ENCODE data around the gene PCDHB8. TPM values are rescaled to one million over a fixed set of nuclear protein-coding genes. Genes with fewer than 3 reads are reported as not detected.
"Not testable (repeated sequence)": the region's sequence is repeated elsewhere in the genome, so short reads cannot be mapped to it uniquely, and the experiment has no call there.

PCDHB8 gene
- total RNA-seq, 1 donor from 2014 or later: 2.1 TPM

DNA sequence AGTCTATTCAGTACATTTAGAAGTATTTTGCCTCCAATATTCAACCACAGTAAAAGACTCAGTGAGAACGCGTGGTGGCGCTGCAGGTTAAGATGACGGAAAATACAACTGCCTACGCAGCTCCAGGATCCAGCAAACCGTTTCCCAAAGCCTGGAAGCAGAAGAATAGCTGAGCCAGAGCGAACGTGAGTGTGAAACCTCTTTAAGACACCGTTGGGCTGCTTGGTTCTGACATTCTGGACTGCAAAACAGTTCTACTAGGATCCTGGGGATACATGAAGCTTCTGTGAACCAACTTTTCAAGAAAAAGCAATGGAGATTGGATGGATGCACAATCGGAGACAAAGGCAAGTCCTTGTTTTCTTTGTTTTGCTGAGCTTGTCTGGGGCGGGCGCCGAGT lies 4.7 kb downstream of the PCDHB8 start, which contains the start of gene PCDHB16:
Gene PCDHB16 (plus strand): TSS at position 140 of the 400 bp plus-strand sequence. CDS start 173 bp downstream, at position 313.
- TF ChIP-seq, protein P1, sequence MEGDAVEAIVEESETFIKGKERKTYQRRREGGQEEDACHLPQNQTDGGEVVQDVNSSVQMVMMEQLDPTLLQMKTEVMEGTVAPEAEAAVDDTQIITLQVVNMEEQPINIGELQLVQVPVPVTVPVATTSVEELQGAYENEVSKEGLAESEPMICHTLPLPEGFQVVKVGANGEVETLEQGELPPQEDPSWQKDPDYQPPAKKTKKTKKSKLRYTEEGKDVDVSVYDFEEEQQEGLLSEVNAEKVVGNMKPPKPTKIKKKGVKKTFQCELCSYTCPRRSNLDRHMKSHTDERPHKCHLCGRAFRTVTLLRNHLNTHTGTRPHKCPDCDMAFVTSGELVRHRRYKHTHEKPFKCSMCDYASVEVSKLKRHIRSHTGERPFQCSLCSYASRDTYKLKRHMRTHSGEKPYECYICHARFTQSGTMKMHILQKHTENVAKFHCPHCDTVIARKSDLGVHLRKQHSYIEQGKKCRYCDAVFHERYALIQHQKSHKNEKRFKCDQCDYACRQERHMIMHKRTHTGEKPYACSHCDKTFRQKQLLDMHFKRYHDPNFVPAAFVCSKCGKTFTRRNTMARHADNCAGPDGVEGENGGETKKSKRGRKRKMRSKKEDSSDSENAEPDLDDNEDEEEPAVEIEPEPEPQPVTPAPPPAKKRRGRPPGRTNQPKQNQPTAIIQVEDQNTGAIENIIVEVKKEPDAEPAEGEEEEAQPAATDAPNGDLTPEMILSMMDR (IDR thresholded peaks at IDR 0.05; ENCODE audit: borderline replicate concordance): peak; percentile 54
- no peaks in the 10 kb centered on the region for H3K4me1 ChIP-seq
- peaks cover 21% of the 10 kb centered on the region for H3K36me3 ChIP-seq
- H3K27me3 ChIP-seq (ENCODE audit: low read depth): peaks cover 49% of the 10 kb centered on the region
- H3K9me3 ChIP-seq (replicated peaks): peaks cover 89% of the 10 kb centered on the region
- peak within 1 kb of the TSS; percentile 57 for H3K4me3 ChIP-seq
- no peak for DNase-seq
- intact Hi-C loops (cut with micrococcal nuclease): no loop called here
- peak within 1 kb of the TSS; percentile 43 for H3K27ac ChIP-seq (replicated peaks)

DNA sequence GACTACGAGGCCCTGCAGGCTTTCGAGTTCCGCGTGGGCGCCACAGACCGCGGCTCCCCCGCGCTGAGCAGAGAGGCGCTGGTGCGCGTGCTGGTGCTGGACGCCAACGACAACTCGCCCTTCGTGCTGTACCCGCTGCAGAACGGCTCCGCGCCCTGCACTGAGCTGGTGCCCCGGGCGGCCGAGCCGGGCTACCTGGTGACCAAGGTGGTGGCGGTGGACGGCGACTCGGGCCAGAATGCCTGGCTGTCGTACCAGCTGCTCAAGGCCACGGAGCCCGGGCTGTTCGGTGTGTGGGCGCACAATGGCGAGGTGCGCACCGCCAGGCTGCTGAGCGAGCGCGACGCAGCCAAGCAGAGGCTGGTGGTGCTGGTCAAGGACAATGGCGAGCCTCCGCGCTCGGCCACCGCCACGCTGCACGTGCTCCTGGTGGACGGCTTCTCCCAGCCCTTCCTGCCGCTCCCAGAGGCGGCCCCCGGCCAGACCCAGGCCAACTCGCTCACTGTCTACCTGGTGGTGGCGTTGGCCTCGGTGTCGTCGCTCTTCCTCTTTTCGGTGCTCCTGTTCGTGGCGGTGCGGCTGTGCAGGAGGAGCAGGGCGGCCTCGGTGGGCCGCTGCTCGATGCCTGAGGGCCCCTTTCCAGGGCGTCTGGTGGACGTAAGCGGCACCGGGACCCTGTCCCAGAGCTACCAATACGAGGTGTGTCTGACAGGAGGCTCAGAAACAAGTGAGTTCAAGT lies 6.7 kb downstream of the PCDHB8 start:
- Histone ChIP-seq H3K36me3 (peaks cover 21% of the 10 kb centered on the region), H3K27me3 (ENCODE audit: low read depth) (peaks cover 47% of the 10 kb centered on the region), H3K9me3 (replicated peaks) (peaks cover 90% of the 10 kb centered on the region)
- DNase-seq; intact Hi-C loops (cut with micrococcal nuclease); H3K4me1 ChIP-seq; H3K27ac ChIP-seq (replicated peaks); H3K4me3 ChIP-seq: not testable (repeated sequence)

DNA sequence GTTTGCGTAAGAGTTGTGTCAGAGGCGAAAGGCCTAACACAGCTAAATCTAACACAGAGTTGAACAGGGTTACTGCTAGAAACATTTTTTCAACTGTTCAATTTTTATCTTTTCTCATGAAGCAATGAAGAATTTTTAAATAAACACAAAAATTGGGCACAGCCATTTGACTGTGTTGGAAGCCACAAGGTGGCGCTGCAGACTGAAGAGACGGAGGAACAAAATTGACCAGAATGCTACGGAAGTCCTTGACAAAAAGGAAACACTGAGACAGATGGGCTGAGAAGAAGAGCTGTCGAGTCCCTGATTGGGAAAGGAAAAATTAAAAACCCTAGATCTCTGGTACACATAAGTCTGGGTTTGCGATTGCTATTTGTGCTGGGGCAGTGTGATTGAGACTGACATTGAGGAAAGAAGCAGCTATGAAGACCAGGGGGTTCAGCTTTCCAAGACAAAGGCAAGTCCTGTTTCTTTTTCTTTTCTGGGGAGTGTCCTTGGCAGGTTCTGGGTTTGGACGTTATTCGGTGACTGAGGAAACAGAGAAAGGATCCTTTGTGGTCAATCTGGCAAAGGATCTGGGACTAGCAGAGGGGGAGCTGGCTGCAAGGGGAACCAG lies 9.4 kb downstream of the PCDHB8 start, which contains the start of gene PCDHB9:
Gene PCDHB9 (plus strand): TSS at position 265 of the 616 bp plus-strand sequence. CDS start 158 bp downstream, at position 423.
- Histone ChIP-seq H3K36me3 (peaks cover 21% of the 10 kb centered on the region), H3K27ac (replicated peaks) (no peak within 1 kb of the TSS), H3K4me3 (no peak within 1 kb of the TSS), H3K27me3 (ENCODE audit: low read depth) (peaks cover 53% of the 10 kb centered on the region), H3K9me3 (replicated peaks) (peaks cover 95% of the 10 kb centered on the region), H3K4me1 (no peaks in the 10 kb centered on the region)
- intact Hi-C loops (cut with micrococcal nuclease): no loop called here
- TF ChIP-seq, protein P1 (IDR thresholded peaks at IDR 0.05; ENCODE audit: borderline replicate concordance): peak; percentile 37
- no peak for DNase-seq

DNA sequence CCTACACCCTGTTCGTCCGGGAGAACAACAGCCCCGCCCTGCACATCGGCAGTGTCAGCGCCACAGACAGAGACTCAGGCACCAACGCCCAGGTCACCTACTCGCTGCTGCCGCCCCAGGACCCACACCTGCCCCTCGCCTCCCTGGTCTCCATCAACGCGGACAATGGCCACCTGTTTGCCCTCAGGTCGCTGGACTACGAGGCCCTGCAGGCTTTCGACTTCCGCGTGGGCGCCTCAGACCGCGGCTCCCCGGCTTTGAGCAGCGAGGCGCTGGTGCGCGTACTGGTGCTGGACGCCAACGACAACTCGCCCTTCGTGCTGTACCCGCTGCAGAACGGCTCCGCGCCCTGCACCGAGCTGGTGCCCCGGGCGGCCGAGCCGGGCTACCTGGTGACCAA lies 11.1 kb downstream of the PCDHB8 start:
- H3K4me1 ChIP-seq; H3K4me3 ChIP-seq; DNase-seq; intact Hi-C loops (cut with micrococcal nuclease); H3K27ac ChIP-seq (replicated peaks): not testable (repeated sequence)
- Histone ChIP-seq H3K36me3 (peaks cover 17% of the 10 kb centered on the region), H3K9me3 (replicated peaks) (peaks cover 93% of the 10 kb centered on the region), H3K27me3 (ENCODE audit: low read depth) (peaks cover 55% of the 10 kb centered on the region)

DNA sequence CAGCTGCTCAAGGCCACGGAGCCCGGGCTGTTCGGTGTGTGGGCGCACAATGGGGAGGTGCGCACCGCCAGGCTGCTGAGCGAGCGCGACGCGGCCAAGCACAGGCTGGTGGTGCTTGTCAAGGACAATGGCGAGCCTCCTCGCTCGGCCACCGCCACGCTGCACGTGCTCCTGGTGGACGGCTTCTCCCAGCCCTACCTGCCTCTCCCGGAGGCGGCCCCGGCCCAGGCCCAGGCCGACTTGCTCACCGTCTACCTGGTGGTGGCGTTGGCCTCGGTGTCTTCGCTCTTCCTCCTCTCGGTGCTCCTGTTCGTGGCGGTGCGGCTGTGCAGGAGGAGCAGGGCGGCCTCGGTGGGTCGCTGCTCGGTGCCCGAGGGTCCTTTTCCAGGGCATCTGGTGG lies 11.5 kb downstream of the PCDHB8 start:
- Histone ChIP-seq H3K9me3 (replicated peaks) (peaks cover 91% of the 10 kb centered on the region), H3K27me3 (ENCODE audit: low read depth) (peaks cover 55% of the 10 kb centered on the region), H3K36me3 (peaks cover 17% of the 10 kb centered on the region)
- DNase-seq; intact Hi-C loops (cut with micrococcal nuclease); H3K4me3 ChIP-seq; H3K4me1 ChIP-seq; H3K27ac ChIP-seq (replicated peaks): not testable (repeated sequence)

DNA sequence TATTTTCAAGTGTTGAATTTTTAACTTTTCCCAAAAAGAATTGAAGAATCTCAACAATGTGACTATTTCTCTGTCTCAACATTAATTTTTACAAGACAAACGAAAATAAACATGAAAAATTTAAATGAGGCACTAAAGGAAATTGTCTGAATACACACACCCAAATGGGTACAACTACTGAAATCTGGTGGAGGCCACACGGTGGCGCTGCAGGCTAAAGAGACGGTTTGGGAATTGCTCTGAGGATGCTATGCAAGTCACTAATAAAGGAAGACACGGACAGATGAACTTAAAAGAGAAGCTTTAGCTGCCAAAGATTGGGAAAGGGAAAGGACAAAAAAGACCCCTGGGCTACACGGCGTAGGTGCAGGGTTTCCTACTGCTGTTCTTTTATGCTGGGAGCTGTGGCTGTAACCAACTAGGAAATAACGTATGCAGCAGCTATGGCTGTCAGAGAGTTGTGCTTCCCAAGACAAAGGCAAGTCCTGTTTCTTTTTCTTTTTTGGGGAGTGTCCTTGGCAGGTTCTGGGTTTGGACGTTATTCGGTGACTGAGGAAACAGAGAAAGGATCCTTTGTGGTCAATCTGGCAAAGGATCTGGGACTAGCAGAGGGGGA lies 14.6 kb downstream of the PCDHB8 start, which contains the start of gene PCDHB10:
Gene PCDHB10 (plus strand): TSS at position 244 of the 616 bp plus-strand sequence. CDS start 200 bp downstream, at position 444.
- intact Hi-C loops (cut with micrococcal nuclease): no loop called here

DNA sequence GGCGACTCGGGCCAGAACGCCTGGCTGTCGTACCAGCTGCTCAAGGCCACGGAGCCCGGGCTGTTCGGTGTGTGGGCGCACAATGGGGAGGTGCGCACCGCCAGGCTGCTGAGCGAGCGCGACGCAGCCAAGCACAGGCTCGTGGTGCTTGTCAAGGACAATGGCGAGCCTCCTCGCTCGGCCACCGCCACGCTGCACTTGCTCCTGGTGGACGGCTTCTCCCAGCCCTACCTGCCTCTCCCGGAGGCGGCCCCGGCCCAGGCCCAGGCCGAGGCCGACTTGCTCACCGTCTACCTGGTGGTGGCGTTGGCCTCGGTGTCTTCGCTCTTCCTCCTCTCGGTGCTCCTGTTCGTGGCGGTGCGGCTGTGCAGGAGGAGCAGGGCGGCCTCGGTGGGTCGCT lies 16.7 kb downstream of the PCDHB8 start:
- Histone ChIP-seq H3K27me3 (ENCODE audit: low read depth) (peaks cover 33% of the 10 kb centered on the region), H3K9me3 (replicated peaks) (peaks cover 93% of the 10 kb centered on the region), H3K36me3 (peaks cover 16% of the 10 kb centered on the region)
- H3K4me3 ChIP-seq; H3K27ac ChIP-seq (replicated peaks); intact Hi-C loops (cut with micrococcal nuclease); H3K4me1 ChIP-seq; DNase-seq: not testable (repeated sequence)

More for the DNA sequence above, 14.6 kb downstream of the PCDHB8 start, which contains the start of gene PCDHB10:
- H3K36me3 ChIP-seq: peaks cover 12% of the 10 kb centered on the region
- H3K4me1 ChIP-seq: no peaks in the 10 kb centered on the region
- H3K9me3 ChIP-seq (replicated peaks): peaks cover 90% of the 10 kb centered on the region
- peaks cover 48% of the 10 kb centered on the region for H3K27me3 ChIP-seq (ENCODE audit: low read depth)
- TF ChIP-seq, protein P1 (IDR thresholded peaks at IDR 0.05; ENCODE audit: borderline replicate concordance): peak; percentile 49
- H3K27ac ChIP-seq (replicated peaks): no peak within 1 kb of the TSS
- no peak for DNase-seq
- no peak within 1 kb of the TSS for H3K4me3 ChIP-seq

Data from left ventricle myocardium inferior (tissue), 1 donor.